NT2/D1 (cell line): Measurements from ENCODE around the gene TMEM184A.

ENCODE experiments used
- SUZ12 ChIP-seq: IDR thresholded peaks from 2 replicates; pipeline ENCODE4 v1.6.1; 2011; ENCODE audit not compliant: insufficient read length, insufficient read depth; ENCODE audit errors: extremely low read depth
- YY1 ChIP-seq: IDR thresholded peaks from 2 replicates; pipeline ENCODE4 v1.6.1; 2011; ENCODE audit not compliant: insufficient read length, insufficient read depth
- ZNF274 ChIP-seq: IDR thresholded peaks from 2 replicates; pipeline ENCODE4 v1.6.1; 2011; ENCODE audit warnings: mild to moderate bottlenecking, low read depth, low read length

DNA sequence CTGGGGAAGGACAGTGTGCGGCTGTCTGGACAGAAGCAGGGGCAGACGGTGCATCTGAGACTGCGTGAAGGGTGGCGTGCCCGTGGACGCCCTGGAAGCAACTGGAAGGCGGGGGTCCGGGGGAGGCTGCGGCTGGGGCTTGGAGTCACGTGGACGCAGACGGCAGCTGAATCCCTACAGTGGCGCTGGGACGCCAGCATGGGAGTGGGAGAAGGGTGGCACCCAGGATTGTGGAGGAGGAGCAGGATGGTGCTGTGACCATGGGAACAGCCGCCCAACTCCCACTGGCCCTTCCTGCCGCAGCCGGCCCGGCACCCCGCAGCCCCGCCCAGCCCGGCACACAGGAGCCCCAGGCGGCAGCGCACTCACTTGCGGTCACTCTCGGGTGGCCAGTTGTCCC, 61.6 kb downstream of the TMEM184A start:
- TF ChIP-seq ZNF274 (no peak), YY1 (no peak), SUZ12 (no peak)
